Omental fat pad (tissue), 4 donors: ENCODE results near the gene CALN1. TPM values are rescaled to one million over a fixed set of nuclear protein-coding genes. Genes with fewer than 3 reads are reported as not detected.

Experiments
- ATAC-seq: fragments of 150-250 bp; one replicate; pipeline ENCODE4 v1.9.1; 2016; ENCODE audit warnings: mild to moderate bottlenecking, moderate library complexity; ENCODE audit not compliant: low FRiP score
- DNase-seq: peaks from one replicate; pipeline ENCODE4 v3.0.0-alpha.2; 2019; ENCODE audit warnings: low spot score
- total RNA-seq, 4 donors: library from RNA; depleted of rRNA; stranded (reverse); fragments of >200 nt; gene quantifications; one replicate each; pipeline ENCODE4 v1.1.0, GENCODE V29; 2016
- TF ChIP-seq, protein P1 (sequence below), 3 donors: fragments of 450-650 bp; IDR thresholded peaks; one replicate each; pipeline ENCODE4 v1.5.1; 2016 to 2017; ENCODE audit warnings: antibody characterized with exemption in 3 of 3, mild to moderate bottlenecking in 3 of 3, moderate library complexity in 2 of 3

Gene CALN1
- total RNA-seq, 4 donors from 2014 or later = 0.16 TPM; not detected in 3

DNA sequence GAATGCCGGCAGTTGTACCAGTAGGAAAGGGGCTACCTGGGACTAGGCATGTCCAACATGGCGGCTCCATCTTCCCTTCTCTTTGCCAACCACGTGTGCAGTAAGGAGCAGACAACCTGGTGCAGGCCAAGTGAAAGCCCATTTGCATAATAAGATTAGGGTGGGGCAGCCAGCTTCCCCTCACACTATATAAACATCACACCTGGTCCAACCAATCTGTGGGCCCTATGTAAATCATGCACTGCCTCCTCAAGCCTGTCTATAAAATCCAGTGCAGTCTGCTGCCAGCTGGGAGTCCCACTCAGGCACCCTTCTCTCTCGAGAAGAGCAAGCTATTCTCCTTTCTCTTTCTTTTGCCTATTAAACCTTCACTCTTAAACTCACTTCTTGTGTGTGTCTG is 429.3 kb downstream of the CALN1 start:
- ATAC-seq (no peak), DNase-seq (no peak)
- TF ChIP-seq, protein P1, sequence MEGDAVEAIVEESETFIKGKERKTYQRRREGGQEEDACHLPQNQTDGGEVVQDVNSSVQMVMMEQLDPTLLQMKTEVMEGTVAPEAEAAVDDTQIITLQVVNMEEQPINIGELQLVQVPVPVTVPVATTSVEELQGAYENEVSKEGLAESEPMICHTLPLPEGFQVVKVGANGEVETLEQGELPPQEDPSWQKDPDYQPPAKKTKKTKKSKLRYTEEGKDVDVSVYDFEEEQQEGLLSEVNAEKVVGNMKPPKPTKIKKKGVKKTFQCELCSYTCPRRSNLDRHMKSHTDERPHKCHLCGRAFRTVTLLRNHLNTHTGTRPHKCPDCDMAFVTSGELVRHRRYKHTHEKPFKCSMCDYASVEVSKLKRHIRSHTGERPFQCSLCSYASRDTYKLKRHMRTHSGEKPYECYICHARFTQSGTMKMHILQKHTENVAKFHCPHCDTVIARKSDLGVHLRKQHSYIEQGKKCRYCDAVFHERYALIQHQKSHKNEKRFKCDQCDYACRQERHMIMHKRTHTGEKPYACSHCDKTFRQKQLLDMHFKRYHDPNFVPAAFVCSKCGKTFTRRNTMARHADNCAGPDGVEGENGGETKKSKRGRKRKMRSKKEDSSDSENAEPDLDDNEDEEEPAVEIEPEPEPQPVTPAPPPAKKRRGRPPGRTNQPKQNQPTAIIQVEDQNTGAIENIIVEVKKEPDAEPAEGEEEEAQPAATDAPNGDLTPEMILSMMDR (IDR thresholded peaks at IDR 0.05) = no peak

DNA sequence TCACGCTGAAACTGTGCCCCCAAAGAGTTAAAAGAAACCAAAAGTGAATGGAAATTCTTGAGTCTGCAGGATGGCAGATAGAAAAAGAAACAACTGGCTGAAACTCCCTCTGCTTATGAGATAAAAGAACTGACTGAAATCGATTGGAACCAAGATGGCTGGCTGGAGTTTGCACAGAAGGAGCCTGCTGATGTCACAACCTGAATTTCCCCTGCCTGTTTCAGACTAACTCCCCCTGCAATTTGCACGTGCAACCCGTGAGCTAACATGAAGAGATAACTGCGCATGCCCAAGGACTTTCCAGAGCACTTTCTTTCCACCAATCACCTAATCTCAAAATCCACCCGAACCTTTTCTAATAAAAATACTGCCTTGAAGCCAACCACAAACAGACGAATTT is 435.5 kb downstream of the CALN1 start:
- ATAC-seq = no peak
- TF ChIP-seq, protein P1 (IDR thresholded peaks at IDR 0.05) = no peak
- DNase-seq = no peak

- TF ChIP-seq, protein P1 (IDR thresholded peaks at IDR 0.05) = no peak
- ATAC-seq = no peak
- DNase-seq = no peak
Measured at GRCh38 chr7:71974611-71975010, 437.5 kb downstream of the CALN1 start.

DNA sequence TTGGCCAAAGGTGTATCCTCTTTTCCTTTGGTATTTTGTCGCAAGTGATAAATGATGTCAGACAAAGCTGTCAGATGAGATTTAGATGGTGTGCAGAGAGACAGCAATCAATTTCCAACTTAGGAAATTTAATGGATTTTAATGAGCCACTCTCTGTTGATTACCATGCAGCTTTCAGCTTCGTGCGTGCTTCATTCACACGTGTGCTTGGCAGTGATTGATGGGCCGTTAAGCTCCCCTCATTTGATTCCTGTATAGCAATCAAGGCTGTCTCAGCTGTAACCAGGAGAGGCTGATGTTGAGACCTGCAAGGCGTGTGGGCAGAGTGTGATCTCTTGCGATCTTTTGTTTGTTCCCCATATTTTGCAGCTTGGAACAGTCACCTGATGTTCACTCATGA is 439.6 kb downstream of the CALN1 start:
- ATAC-seq (no peak), DNase-seq (no peak)

DNA sequence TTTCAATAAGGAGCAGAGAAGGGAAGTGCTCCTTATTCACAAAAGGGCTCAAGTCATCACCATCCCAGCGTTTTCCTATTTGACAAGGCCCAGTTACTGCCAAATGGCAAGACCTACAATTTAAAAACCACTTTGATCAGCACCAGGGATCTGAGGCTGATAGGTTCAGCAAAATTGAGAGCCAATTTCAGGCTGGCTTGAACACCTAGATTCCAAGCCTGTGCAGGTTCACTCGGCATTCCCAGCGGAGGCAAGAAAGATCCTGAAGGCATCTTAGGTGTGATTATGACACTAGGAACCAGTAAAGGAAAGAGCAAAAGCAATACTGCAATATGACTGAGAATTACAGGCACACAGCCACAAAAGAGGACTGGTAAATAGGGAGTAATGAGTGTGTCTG is 441.4 kb downstream of the CALN1 start:
- no peak for DNase-seq
- ATAC-seq = no peak
- TF ChIP-seq, protein P1 (IDR thresholded peaks at IDR 0.05) = no peak

More for the DNA sequence above, 439.6 kb downstream of the CALN1 start:
- TF ChIP-seq, protein P1 (IDR thresholded peaks at IDR 0.05) = no peak

GRCh38 chr7:71962636-71963035 is 449.5 kb downstream of the CALN1 start:
- no peak for DNase-seq
- ATAC-seq = no peak
- TF ChIP-seq, protein P1 (IDR thresholded peaks at IDR 0.05) = no peak

DNA sequence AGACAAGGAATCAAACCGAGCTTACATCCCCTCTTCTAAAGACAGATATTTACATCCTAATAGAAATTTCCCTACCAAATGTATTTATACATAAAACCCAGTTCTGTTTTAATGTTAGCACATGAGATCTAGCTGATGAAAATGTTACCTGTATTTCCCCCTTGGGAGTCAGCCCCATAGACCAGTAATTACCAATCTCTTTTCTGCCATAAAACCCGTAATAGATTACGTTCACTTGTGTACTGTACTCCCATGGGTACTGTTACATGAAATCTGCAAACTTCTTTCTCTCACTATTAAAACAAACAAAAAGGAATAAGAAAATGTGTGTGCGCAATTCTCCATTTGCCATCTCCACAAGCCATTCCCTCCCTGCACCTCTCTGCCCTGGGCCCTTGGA is 450.9 kb downstream of the CALN1 start:
- TF ChIP-seq, protein P1 (IDR thresholded peaks at IDR 0.05) = no peak
- DNase-seq (no peak), ATAC-seq (no peak)
